Measurements from ENCODE around the gene SAPCD1.
A peak's percentile ranks its signal among the peaks of the same experiment; 100 is the strongest.

DNA sequence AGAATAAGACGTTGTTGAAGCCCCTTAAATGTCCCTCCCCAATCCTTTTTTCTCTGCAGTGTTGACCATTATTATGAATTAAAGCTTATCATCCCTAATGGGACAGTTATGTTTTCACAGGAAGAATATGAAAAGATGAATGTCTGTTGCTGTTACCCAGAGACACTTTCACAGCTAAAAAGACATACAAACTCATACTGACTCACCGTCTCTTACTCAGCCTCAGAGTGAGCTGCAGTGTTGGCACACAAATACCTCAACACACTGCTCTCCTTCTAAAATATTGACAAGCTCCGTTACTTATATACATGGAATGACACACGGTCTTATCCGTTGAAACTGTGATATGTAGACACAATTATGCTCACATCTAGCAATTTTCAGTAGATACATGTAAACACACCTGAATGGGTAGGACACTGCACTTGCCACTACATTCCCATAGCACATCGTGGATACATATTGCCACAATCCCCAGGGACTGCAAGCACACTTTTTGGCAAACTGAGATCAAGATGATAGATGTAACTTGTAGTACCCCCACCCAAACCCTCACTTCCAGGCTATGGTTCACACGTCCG, 9.6 kb upstream of the SAPCD1 start:
- TF ChIP-seq, protein P1, sequence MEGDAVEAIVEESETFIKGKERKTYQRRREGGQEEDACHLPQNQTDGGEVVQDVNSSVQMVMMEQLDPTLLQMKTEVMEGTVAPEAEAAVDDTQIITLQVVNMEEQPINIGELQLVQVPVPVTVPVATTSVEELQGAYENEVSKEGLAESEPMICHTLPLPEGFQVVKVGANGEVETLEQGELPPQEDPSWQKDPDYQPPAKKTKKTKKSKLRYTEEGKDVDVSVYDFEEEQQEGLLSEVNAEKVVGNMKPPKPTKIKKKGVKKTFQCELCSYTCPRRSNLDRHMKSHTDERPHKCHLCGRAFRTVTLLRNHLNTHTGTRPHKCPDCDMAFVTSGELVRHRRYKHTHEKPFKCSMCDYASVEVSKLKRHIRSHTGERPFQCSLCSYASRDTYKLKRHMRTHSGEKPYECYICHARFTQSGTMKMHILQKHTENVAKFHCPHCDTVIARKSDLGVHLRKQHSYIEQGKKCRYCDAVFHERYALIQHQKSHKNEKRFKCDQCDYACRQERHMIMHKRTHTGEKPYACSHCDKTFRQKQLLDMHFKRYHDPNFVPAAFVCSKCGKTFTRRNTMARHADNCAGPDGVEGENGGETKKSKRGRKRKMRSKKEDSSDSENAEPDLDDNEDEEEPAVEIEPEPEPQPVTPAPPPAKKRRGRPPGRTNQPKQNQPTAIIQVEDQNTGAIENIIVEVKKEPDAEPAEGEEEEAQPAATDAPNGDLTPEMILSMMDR (IDR thresholded peaks at IDR 0.05) = no peak
- TF ChIP-seq, protein P2, sequence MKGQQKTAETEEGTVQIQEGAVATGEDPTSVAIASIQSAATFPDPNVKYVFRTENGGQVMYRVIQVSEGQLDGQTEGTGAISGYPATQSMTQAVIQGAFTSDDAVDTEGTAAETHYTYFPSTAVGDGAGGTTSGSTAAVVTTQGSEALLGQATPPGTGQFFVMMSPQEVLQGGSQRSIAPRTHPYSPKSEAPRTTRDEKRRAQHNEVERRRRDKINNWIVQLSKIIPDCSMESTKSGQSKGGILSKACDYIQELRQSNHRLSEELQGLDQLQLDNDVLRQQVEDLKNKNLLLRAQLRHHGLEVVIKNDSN (IDR thresholded peaks at IDR 0.05; ENCODE audit: borderline replicate concordance, low read depth) = no peak
- TF ChIP-seq EP300 (IDR thresholded peaks at IDR 0.05; ENCODE audit: borderline replicate concordance in 1 of 2, low read depth in 1 of 2, low read length in 1 of 2) (no peak), POLR2AphosphoS5 (IDR thresholded peaks at IDR 0.05; ENCODE audit: low read depth, low read length) (peak; percentile 10; the same call in 1 of the 2 replicates), TEAD4 (IDR thresholded peaks at IDR 0.05; ENCODE audit: borderline replicate concordance, insufficient read depth) (no peak)
